SU-DHL-6 (cell line): ENCODE results near the gene CC2D1B.

ENCODE experiments used
- H2AFZ ChIP-seq: fragments of 200-600 bp; sonication (generic); 2 replicates; pipeline ENCODE4 v1.6.1; 2014; ENCODE audit warnings: low read depth, mild to moderate bottlenecking, moderate library complexity, mixed read lengths, antibody characterized with exemption, low read length; ENCODE audit not compliant: severe bottlenecking
- H3F3A ChIP-seq: fragments of 200-600 bp; shearing (Covaris generic); 2 replicates; pipeline ENCODE4 v1.6.0; 2016; ENCODE audit warnings: antibody characterized with exemption, mild to moderate bottlenecking; ENCODE audit not compliant: insufficient read depth
- H3K27ac ChIP-seq: fragments of 200-600 bp; sonication (generic); 2 replicates; pipeline ENCODE4 v1.5.1; 2016; ENCODE audit warnings: low read depth, mild to moderate bottlenecking, low read length, moderate library complexity, mixed read lengths
- H3K27me3 ChIP-seq: fragments of 200-600 bp; sonication (generic), shearing (Covaris generic); 2 replicates; pipeline ENCODE4 v1.6.0; 2014; ENCODE audit warnings: mild to moderate bottlenecking, low read length
- H3K36me3 ChIP-seq: fragments of 200-600 bp; sonication (generic); 2 replicates; pipeline ENCODE4 v1.6.1; 2014; ENCODE audit warnings: mild to moderate bottlenecking, low read length, mixed read lengths
- H3K4me2 ChIP-seq: fragments of 300-600, 200-600 bp; shearing (Covaris generic), sonication (generic); 2 replicates; pipeline ENCODE4 v1.6.0; 2014; ENCODE audit warnings: low read length, low read depth, mild to moderate bottlenecking; ENCODE audit not compliant: poor library complexity, severe bottlenecking
- H3K4me3 ChIP-seq: fragments of 200-600 bp; sonication (generic); 2 replicates; pipeline ENCODE4 v1.5.1; 2014; ENCODE audit warnings: antibody characterized with exemption, low read length, mild to moderate bottlenecking, mixed read lengths; ENCODE audit not compliant: insufficient read depth, poor library complexity, severe bottlenecking
- H3K79me2 ChIP-seq: fragments of 200-600 bp; sonication (generic); 2 replicates; pipeline ENCODE4 v1.6.1; 2014; ENCODE audit warnings: mild to moderate bottlenecking, low read length, moderate library complexity; ENCODE audit not compliant: insufficient read depth
- H3K9ac ChIP-seq: fragments of 200-600 bp; sonication (generic); 2 replicates; pipeline ENCODE4 v1.7.0; 2014; ENCODE audit warnings: mild to moderate bottlenecking, low read length
- H3K9me2 ChIP-seq: fragments of 200-600 bp; sonication (generic); replicated peaks from 2 replicates; pipeline ENCODE4 v1.6.1; 2014; ENCODE audit warnings: low read length; ENCODE audit not compliant: insufficient read depth
- H3K9me3 ChIP-seq: fragments of 200-600 bp; sonication (generic); 2 replicates; pipeline ENCODE4 v1.6.1; 2014; ENCODE audit warnings: low read length, mixed read lengths; ENCODE audit not compliant: insufficient read depth
- H4K20me1 ChIP-seq: fragments of 200-600 bp; sonication (generic); 2 replicates; pipeline ENCODE4 v1.6.1; 2014; ENCODE audit warnings: low read depth, mild to moderate bottlenecking, antibody characterized with exemption, low read length, moderate library complexity, mixed read lengths
- CTCF ChIP-seq: fragments of 200-600 bp; sonication (generic); IDR thresholded peaks from one replicate; pipeline ENCODE4 v1.5.1; 2017; ENCODE audit warnings: antibody characterized with exemption, mild to moderate bottlenecking, low read length, moderate library complexity; ENCODE audit not compliant: insufficient read depth, poor library complexity, severe bottlenecking
- EZH2phosphoT487 ChIP-seq: fragments of 200-600 bp; sonication (generic), shearing (Covaris generic); conservative IDR thresholded peaks from 2 replicates; pipeline ENCODE4 v1.6.1; 2018; ENCODE audit warnings: mild to moderate bottlenecking, antibody characterized with exemption, low read length, moderate library complexity, mixed read lengths

The CC2D1B gene

DNA sequence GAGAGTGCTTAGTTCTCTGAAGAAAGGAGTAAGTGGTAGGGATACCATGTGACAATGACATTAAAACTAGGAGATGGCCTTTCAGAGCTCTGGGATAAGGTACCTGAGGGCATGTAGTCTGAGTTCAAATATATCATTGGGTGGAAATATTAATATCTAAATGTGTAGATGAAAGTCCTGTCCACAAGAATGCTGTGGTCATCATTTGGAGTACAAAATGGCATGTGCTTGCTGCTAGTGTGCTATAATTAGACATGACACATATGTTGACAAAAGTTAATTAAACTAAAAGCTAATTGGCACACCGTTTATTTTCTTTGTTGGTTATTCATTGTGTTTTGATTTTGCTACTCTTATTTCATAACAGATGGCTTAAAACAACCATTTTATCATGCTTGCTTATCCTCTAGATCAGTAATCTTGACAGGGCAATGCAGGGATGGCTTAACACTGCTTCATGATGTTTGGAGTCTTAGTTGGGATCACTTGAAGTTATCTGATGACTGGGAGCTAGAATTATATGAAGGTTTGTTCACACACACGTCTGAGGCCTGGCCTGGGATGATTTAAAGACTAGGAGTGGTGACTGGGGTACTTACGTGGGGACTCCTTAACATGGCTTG lies 31.0 kb downstream of the CC2D1B start:
- no peak overlapping the region for H3K27ac ChIP-seq
- H3K4me2 ChIP-seq = no peak overlapping the region

GRCh38 chr1:52332411-52332810 lies 33.6 kb downstream of the CC2D1B start:
- Histone ChIP-seq H3K27ac (no peak overlapping the region), H3K4me2 (no peak overlapping the region), H3K4me3 (no peak overlapping the region), H3K79me2 (no peaks in the 10 kb centered on the region), H3K9me3 (no peaks in the 10 kb centered on the region), H3K9ac (no peak overlapping the region), H4K20me1 (no peaks in the 10 kb centered on the region), H2AFZ (no peak overlapping the region), H3K9me2 (no peaks in the 10 kb centered on the region), H3K36me3 (no peaks in the 10 kb centered on the region), H3K27me3 (no peaks in the 10 kb centered on the region), H3F3A (no peaks in the 10 kb centered on the region)
- no peak for TF ChIP-seq CTCF

More for the DNA sequence above, 31.0 kb downstream of the CC2D1B start:
- Histone ChIP-seq H3K79me2 (no peaks in the 10 kb centered on the region), H3K9me2 (no peaks in the 10 kb centered on the region), H3K36me3 (no peaks in the 10 kb centered on the region), H4K20me1 (no peaks in the 10 kb centered on the region), H2AFZ (no peak overlapping the region), H3K9me3 (no peaks in the 10 kb centered on the region), H3K9ac (no peak overlapping the region), H3K27me3 (no peaks in the 10 kb centered on the region), H3K4me3 (no peak overlapping the region), H3F3A (no peaks in the 10 kb centered on the region)
- TF ChIP-seq EZH2phosphoT487 (no peak), CTCF (no peak)

DNA sequence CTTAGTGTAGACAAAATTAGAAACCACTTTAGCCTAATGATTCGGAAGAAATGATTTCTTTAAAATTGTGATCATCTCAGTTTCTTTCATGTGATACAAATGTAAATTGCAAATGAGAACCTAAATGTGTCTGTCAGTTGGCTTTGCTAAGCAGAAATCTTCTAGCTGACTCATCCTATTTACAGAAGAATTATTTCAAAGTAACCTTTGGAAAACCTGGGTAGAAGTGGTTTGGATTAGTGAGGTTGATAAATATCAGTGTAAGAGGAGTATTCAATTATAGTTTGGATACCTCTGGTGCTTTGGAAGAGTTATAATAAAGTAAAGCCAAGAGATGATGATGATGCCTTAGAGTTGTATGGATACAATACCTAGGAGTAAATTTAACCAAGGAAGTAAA lies 37.4 kb downstream of the CC2D1B start:
- no peaks in the 10 kb centered on the region for H3K9me3 ChIP-seq
- H3K4me2 ChIP-seq = no peak overlapping the region
- H3K9me2 ChIP-seq = no peaks in the 10 kb centered on the region
- no peaks in the 10 kb centered on the region for H3F3A ChIP-seq
- H3K27me3 ChIP-seq = no peaks in the 10 kb centered on the region
- TF ChIP-seq EZH2phosphoT487 = no peak
- no peak for TF ChIP-seq CTCF
- H2AFZ ChIP-seq = no peak overlapping the region
- H4K20me1 ChIP-seq = no peaks in the 10 kb centered on the region
- H3K79me2 ChIP-seq = no peaks in the 10 kb centered on the region
- H3K9ac ChIP-seq = no peak overlapping the region
- no peak overlapping the region for H3K27ac ChIP-seq
- H3K36me3 ChIP-seq = no peaks in the 10 kb centered on the region
- no peak overlapping the region for H3K4me3 ChIP-seq

DNA sequence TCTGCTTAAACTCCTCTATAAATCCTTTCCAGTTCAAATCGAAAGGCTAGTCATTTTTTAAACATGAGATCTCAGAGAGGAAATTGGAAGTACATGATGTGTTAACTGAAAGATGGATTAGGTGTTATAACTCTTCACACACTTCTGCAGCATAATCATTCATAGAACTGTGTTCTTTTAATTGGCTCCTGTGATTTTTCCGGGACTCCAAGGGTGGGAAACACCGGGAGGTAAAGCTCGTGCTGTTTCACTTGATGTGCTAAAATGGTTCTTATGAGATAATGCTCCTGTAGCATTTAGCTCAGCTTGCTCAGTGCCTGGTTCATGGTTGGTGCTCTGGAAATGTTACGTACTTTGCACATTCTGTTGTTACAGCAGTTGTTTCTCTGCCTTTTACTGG lies 40.2 kb downstream of the CC2D1B start:
- H3K4me3 ChIP-seq = no peak overlapping the region
- no peak overlapping the region for H3K27ac ChIP-seq
- H3K9me3 ChIP-seq = no peaks in the 10 kb centered on the region
- no peaks in the 10 kb centered on the region for H3K9me2 ChIP-seq
- no peaks in the 10 kb centered on the region for H3K36me3 ChIP-seq
- no peaks in the 10 kb centered on the region for H3K27me3 ChIP-seq
- H3K79me2 ChIP-seq = no peaks in the 10 kb centered on the region
- H2AFZ ChIP-seq = no peak overlapping the region
- no peaks in the 10 kb centered on the region for H3F3A ChIP-seq
- no peak overlapping the region for H3K9ac ChIP-seq
- H3K4me2 ChIP-seq = no peak overlapping the region
- H4K20me1 ChIP-seq = no peaks in the 10 kb centered on the region
- TF ChIP-seq CTCF = no peak
- no peak for TF ChIP-seq EZH2phosphoT487
